ENCODE results near the gene GOLGA6C.

- TF ChIP-seq TARDBP (IDR thresholded peaks at IDR 0.05) (no peak), SUZ12 (IDR thresholded peaks at IDR 0.05) (no peak), FOXA1 (IDR thresholded peaks at IDR 0.05) (no peak), LEF1 (IDR thresholded peaks at IDR 0.05; ENCODE audit: borderline replicate concordance) (no peak), PKNOX1 (IDR thresholded peaks at IDR 0.05) (no peak), FOXM1 (IDR thresholded peaks at IDR 0.05; ENCODE audit: borderline replicate concordance) (no peak), NFRKB (IDR thresholded peaks at IDR 0.05) (no peak), L3MBTL2 (conservative IDR thresholded peaks at IDR 0.05) (no peak), ARNT (IDR thresholded peaks at IDR 0.05) (no peak)
These were observed 25.2 kb upstream of the GOLGA6C start for GRCh38 chr15:75232826-75233503.
